HepG2 (cell line): Measurements from ENCODE around the gene FYB1. TPM values are rescaled to one million over a fixed set of nuclear protein-coding genes. Genes with fewer than 3 reads are reported as not detected.

Experiments used
- ATAC-seq: fragments of 200-7000 bp; cut with Tn5 transposase; 3 replicates; pipeline ENCODE4 v1.9.1; 2020; ENCODE audit warnings: mild to moderate bottlenecking, moderate library complexity
- BruUV-seq: library from RNA; stranded (reverse); fragments of 400-500 nt; replicated peaks from 2 replicates; lab custom pipeline; 2021; lab: Mats Ljungman, UMichigan
- CTCF ChIA-PET: fragments of 300-600 bp; formaldehyde crosslinking; extraction: SDS; loops from one replicate; lab custom pipeline; 2021; ENCODE audit warnings: low total read pairs, inconsistent platforms, low intra/inter-chr PET ratio; lab: Yijun Ruan, JAX
- POLR2A ChIA-PET: fragments of 350-600 bp; sonication (Branson Sonifier 250); formaldehyde crosslinking; loops from one replicate; lab custom pipeline; 2020; ENCODE audit warnings: antibody characterized with exemption, inconsistent platforms; lab: Yijun Ruan, JAX
- DNase-seq: peaks from one replicate; pipeline ENCODE4 v3.0.0-alpha.2; 2015; ENCODE audit warnings: low spot score
- FAIRE-seq: peaks from 3 replicates; lab custom pipeline; 2011; peaks lifted over from hg19 to GRCh38; lab: Jason Lieb, UNC
- H2AFZ ChIP-seq: one replicate; pipeline ENCODE4 v1.6.1; 2011; ENCODE audit warnings: low read length, inconsistent platforms
- H3K27ac ChIP-seq: fragments of 300-600 bp; 3 replicates; pipeline ENCODE4 v1.8.0; 2011; ENCODE audit warnings: mixed run types, mild to moderate bottlenecking, mixed read lengths, low read length, inconsistent platforms; ENCODE audit not compliant: insufficient read depth; ENCODE audit errors: extremely low read length
- H3K27me3 ChIP-seq, 2 experiments: fragments of 200-600 bp in 1 of 2; 2 replicates in 1 of 2; 3 replicates in 1 of 2; pipeline versions ENCODE4 v1.6.0 to v1.8.0; 2011; ENCODE audit warnings: low read length in 2 of 2, mild to moderate bottlenecking in 2 of 2, moderate library complexity in 2 of 2, inconsistent platforms in 1 of 2; ENCODE audit not compliant: insufficient read depth in 2 of 2, control insufficient read depth in 1 of 2
- H3K36me3 ChIP-seq, 2 experiments: fragments of 200-600 bp in 1 of 2; replicated peaks in 1 of 2; 2 replicates in 1 of 2; 3 replicates in 1 of 2; pipeline versions ENCODE4 v1.5.1 to v1.8.0; 2011; ENCODE audit warnings: low read length in 2 of 2, inconsistent platforms in 1 of 2; ENCODE audit not compliant: insufficient read depth in 2 of 2, control insufficient read depth in 1 of 2
- H3K4me1 ChIP-seq: 2 replicates; pipeline ENCODE4 v1.5.1; 2012; ENCODE audit warnings: low read length, inconsistent platforms; ENCODE audit not compliant: insufficient read depth
- H3K4me2 ChIP-seq: 2 replicates; pipeline ENCODE4 v1.6.0; 2011; ENCODE audit warnings: low read depth, low read length, inconsistent platforms
- H3K4me3 ChIP-seq, 3 experiments: fragments of 200-600 bp in 1 of 3; sonication (generic), shearing (Covaris generic) in 1 of 3; replicated peaks in 1 of 3; 2 replicates each; pipeline ENCODE4 v1.5.1; 2011 to 2016; ENCODE audit warnings: low read length in 3 of 3, inconsistent platforms in 2 of 3, low read depth in 2 of 3, mild to moderate bottlenecking in 2 of 3, control low read depth in 1 of 3, mixed read lengths in 1 of 3; ENCODE audit not compliant: insufficient read depth in 1 of 3
- H3K79me2 ChIP-seq: one replicate; pipeline ENCODE4 v1.6.1; 2011; ENCODE audit warnings: low read length, inconsistent platforms; ENCODE audit not compliant: insufficient read depth
- H3K9ac ChIP-seq: 2 replicates; pipeline ENCODE4 v1.6.0; 2011; ENCODE audit warnings: mild to moderate bottlenecking, low read depth, low read length, inconsistent platforms; ENCODE audit not compliant: insufficient read depth
- H3K9me3 ChIP-seq: 2 replicates; pipeline ENCODE4 v1.5.1; 2012; ENCODE audit warnings: mild to moderate bottlenecking, low read length
- H4K20me1 ChIP-seq: 2 replicates; pipeline ENCODE4 v1.6.0; 2011; ENCODE audit warnings: inconsistent platforms, mild to moderate bottlenecking, low read length, moderate library complexity; ENCODE audit not compliant: insufficient read depth
- DNMT3B ChIP-seq: conservative IDR thresholded peaks from 2 replicates; pipeline ENCODE4 v1.6.1; 2016; ENCODE audit warnings: missing biosample characterization, control low read depth
- HBP1 ChIP-seq: IDR thresholded peaks from 2 replicates; pipeline ENCODE4 v1.6.1; 2016; ENCODE audit warnings: low read depth, control low read depth
- HDAC2 ChIP-seq: sonication (generic); formaldehyde crosslinking; IDR thresholded peaks from 2 replicates; pipeline ENCODE4 v1.4.0; 2020; ENCODE audit warnings: missing genetic modification reagents
- KDM2A ChIP-seq: sonication (generic); formaldehyde crosslinking; IDR thresholded peaks from 2 replicates; pipeline ENCODE4 v1.4.0; 2020; ENCODE audit warnings: low read depth, missing genetic modification reagents, borderline replicate concordance
- PTBP1 ChIP-seq: fragments of 200-400 bp; formaldehyde crosslinking; IDR thresholded peaks from 2 replicates; pipeline ENCODE4 v1.6.1; 2018; ENCODE audit warnings: low read length, low read depth; ENCODE audit not compliant: poor library complexity, severe bottlenecking
- STAG1 ChIP-seq: sonication (generic); formaldehyde crosslinking; IDR thresholded peaks from 2 replicates; pipeline ENCODE4 v1.4.0; 2020; ENCODE audit warnings: missing genetic modification reagents
- TOPORS ChIP-seq: sonication (generic); formaldehyde crosslinking; IDR thresholded peaks from 2 replicates; pipeline ENCODE4 v1.8.0; 2023; ENCODE audit warnings: mild to moderate bottlenecking, missing genetic modification reagents
- ZNF563 ChIP-seq: sonication (generic); formaldehyde crosslinking; IDR thresholded peaks from 2 replicates; pipeline ENCODE4 v1.8.0; 2022; ENCODE audit warnings: mild to moderate bottlenecking, moderate library complexity, missing genetic modification reagents
- ZNF607 ChIP-seq: sonication (generic); formaldehyde crosslinking; IDR thresholded peaks from 2 replicates; pipeline ENCODE4 v1.5.1; 2020; ENCODE audit warnings: missing genetic modification reagents, mild to moderate bottlenecking, borderline replicate concordance
- ZNF737 ChIP-seq: sonication (generic); formaldehyde crosslinking; IDR thresholded peaks from 2 replicates; pipeline ENCODE4 v1.5.0; 2020; ENCODE audit warnings: missing genetic modification reagents, mild to moderate bottlenecking, borderline replicate concordance
- WGBS: methylation state at CpG from one replicate; pipeline ENCODE4 v1.1.6; 2017; ENCODE audit warnings: low lambda C conversion rate; 5-methylcytosine and 5-hydroxymethylcytosine counted together
- in situ Hi-C: cut with HindIII; loops from 2 replicates; pipeline ENCODE4 v1.10.0; 2017; ENCODE audit warnings: low pct_unique_long_range_greater_than_20kb; ENCODE audit not compliant: extremely low pct_ligation_motif_present
- intact Hi-C: fragments of 100-400 bp; cut with micrococcal nuclease; formaldehyde crosslinking; loops from one replicate; pipeline ENCODE4 v1.10.0; 2022; ENCODE audit not compliant: unreplicated experiment
- polyA plus RNA-seq, 8 experiments: library from polyadenylated mRNA; depleted of rRNA in 3 of 8; stranded (reverse) in 7 of 8; unstranded in 1 of 8; fragments of >200 nt; fragmentation: Illumina TruSeq in 4 of 8; extraction: Trizol in 4 of 8; gene quantifications; 2 replicates each; pipeline versions ENCODE4 v1.2.1 to v1.2.3, GENCODE V29; 2011 to 2016; ENCODE audit warnings: low read depth in 4 of 8, missing spikeins in 1 of 8, mixed read lengths in 1 of 8; ENCODE audit not compliant: insufficient read depth in 1 of 8
- total RNA-seq, 5 experiments: library from RNA; depleted of rRNA; stranded (reverse); fragments of >200 nt; fragmentation: Illumina TruSeq; extraction: Trizol; gene quantifications; 2 replicates each; pipeline ENCODE4 v1.2.3, GENCODE V29; 2016; ENCODE audit warnings: low read depth in 1 of 5

Gene FYB1
- total and polyA plus RNA-seq, 2 of the 13 experiments (the other 11 are each of a cell fraction or from before 2014, with no cell fraction given) = 0.03 TPM; not detected in 1

- in situ Hi-C loops (no loop called here), intact Hi-C loops (no loop called here)
- Histone ChIP-seq H3K4me2 (no peak overlapping the region), H3K9ac (no peak overlapping the region), H3K27ac (no peak overlapping the region), H3K4me3 (no peak overlapping the region)
- POLR2A ChIA-PET = no interaction called here
- 31% methylated on average over 1 of the region's 1 CpG for WGBS
- no peak for TF ChIP-seq ZNF607 (CRISPR knock-in tag)
- TF ChIP-seq HDAC2 = no peak
- no peak for TF ChIP-seq TOPORS (CRISPR knock-in tag)
- TF ChIP-seq DNMT3B (CRISPR knock-in tag) = no peak
- no peak for TF ChIP-seq ZNF563
- no peak for TF ChIP-seq STAG1 (CRISPR knock-in tag)
- TF ChIP-seq PTBP1 = no peak
- no peak for TF ChIP-seq HBP1
- no peak for TF ChIP-seq ZNF737 (CRISPR knock-in tag)
- TF ChIP-seq KDM2A (CRISPR knock-in tag) = no peak
- TF ChIP-seq, all 625 proteins: peak for 0
- BruUV-seq = no TSS peak
- no peak for DNase-seq
- no peak for FAIRE-seq
- Histone ChIP-seq H3K9me3 (peaks cover 6% of the 10 kb centered on the region; the same call in 1 of the 2 replicates), H2AFZ (no peak overlapping the region), H3K4me1 (peaks cover 12% of the 10 kb centered on the region; the same call in 1 of the 2 replicates), H4K20me1 (no peaks in the 10 kb centered on the region), H3K36me3 (no peaks in the 10 kb centered on the region), H3K79me2 (no peaks in the 10 kb centered on the region), H3K27me3 (no peaks in the 10 kb centered on the region)
- CTCF ChIA-PET = no interaction called here
- no peak for ATAC-seq
These were observed 126.0 kb downstream of the FYB1 start for GRCh38 chr5:39093352-39093751.
